Smooth muscle cell of the brain vasculature (primary cell): ENCODE measurements around the gene OR4K14.
"Not testable (repeated sequence)": the region's sequence is repeated elsewhere in the genome, so short reads cannot be mapped to it uniquely, and the experiment has no call there.

Source experiments
- DNase-seq: peaks from one replicate; pipeline ENCODE4 v3.0.0-alpha.2; 2012; ENCODE audit warnings: low read depth, low spot score

Gene OR4K14

DNA sequence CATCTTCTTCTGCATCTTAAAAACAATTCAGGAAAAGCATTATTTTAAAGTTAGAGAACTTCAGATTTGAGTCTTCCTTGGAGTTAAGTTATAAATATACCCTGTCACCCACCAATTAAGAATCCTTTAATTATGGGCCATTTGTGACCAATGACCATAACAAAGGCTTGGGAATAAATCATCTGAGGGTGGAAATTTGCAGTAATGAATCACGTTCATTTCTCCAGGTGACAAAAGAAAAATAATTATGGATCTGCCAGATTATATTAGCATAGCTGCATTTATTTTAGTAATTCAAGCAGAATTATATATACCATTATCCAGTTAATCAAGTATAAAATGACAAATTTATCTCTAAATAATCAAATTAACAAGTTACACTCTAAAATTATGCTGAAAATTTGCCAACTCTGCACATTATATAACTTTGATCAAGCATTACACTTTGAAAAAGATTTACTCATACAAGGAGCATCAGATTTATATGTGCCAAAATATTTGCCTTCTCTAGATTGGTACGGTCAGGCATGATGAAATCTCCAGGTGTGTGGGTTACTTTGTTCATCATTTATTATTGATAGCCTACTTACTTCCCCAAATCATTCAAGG is at the start of gene OR4K14:
Gene OR4K14, minus strand, starts transcription at position 51 of the 609 bp plus-strand sequence. CDS start 4,114 bp downstream, outside the sequence.
- DNase-seq = no peak

GRCh38 chr14:20059745-20060144 is 40.6 kb upstream of the OR4K14 start, which contains the start of gene OR4L1:
TSS of gene OR4L1 (plus strand) at chr14:20060045. CDS start at chr14:20060045, 0 bp downstream.
- no peak for DNase-seq

DNA sequence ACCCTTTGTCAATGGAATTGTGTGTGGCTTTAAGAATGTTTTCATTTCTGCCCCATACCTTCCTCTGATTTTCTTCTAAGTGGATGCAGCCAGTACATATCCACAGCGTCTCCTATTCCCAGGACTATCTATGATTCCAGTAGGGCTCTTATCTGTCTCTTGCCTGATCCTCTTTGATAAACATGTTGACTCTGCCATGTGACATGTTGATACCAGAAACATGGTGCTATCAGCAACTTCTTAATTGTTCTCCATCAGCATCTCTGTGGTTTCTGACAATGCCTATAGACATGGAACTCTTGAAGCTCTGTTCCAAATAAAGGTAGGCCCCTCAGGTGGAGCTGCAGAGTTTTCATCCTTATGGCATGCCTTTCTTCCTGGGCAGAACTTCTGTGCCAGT is 29.1 kb upstream of the OR4K14 start:
- DNase-seq = no peak

- DNase-seq = no peak
Observed at GRCh38 chr14:20044243-20044642, 25.1 kb upstream of the OR4K14 start.

DNA sequence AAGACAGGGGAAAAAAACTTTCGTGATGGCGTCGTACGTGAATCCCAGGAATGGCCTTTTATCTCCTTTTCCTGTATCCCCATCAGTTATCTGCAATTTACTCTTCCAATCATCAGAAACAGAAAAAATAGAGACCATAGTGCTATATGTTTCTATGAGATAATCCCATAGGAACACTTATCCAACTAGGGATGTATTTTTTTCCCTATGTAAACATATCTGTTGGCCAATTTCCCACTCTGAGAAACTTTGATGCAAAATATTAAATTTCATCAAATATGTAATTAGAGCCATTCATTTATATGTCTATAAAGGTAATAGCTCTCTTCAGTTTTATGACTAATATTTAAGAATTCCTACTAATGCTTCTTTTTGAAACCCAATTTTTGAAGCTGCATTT is 16.8 kb upstream of the OR4K14 start, which contains the start of gene OR4K13:
Gene OR4K13, minus strand, starts transcription at position 101 of the 400 bp plus-strand sequence. CDS start 1,280 bp downstream, outside the sequence.
- no peak for DNase-seq

DNA sequence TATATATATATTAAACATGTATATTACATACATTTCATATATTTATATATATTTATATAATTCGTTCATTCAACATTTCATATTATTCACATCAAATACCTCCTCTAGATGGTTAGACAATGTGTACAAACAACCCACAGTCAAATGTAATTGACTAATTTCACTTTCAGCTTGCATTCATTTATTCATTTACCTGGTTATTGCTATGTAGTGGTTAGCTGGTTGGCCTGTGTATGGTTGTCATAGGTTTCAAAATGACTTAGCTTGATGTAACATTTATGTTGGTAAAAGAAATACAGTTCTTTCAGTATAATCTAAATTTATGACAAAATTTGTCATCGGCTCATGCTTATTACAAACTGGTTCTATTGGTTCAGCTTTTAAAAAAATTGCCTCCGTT is 16.3 kb upstream of the OR4K14 start:
- DNase-seq = no peak

- DNase-seq = no peak
Observed at GRCh38 chr14:20031058-20031457, 12.0 kb upstream of the OR4K14 start.

- DNase-seq = no peak
Observed at GRCh38 chr14:20008156-20008555, 11.0 kb downstream of the OR4K14 start.

DNA sequence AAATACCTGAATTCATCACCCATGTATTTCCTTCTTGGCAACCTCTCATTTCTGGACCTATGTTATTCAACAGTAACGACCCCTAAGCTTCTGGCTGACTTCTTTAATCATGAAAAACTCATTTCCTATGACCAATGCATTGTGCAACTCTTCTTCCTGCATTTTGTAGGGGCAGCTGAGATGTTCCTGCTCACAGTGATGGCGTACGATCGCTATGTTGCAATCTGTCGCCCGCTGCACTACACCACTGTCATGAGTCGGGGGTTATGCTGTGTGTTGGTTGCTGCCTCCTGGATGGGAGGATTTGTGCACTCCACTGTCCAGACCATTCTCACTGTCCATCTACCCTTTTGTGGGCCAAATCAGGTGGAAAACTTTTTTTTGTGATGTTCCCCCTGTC is 16.8 kb downstream of the OR4K14 start:
- no peak for DNase-seq

DNA sequence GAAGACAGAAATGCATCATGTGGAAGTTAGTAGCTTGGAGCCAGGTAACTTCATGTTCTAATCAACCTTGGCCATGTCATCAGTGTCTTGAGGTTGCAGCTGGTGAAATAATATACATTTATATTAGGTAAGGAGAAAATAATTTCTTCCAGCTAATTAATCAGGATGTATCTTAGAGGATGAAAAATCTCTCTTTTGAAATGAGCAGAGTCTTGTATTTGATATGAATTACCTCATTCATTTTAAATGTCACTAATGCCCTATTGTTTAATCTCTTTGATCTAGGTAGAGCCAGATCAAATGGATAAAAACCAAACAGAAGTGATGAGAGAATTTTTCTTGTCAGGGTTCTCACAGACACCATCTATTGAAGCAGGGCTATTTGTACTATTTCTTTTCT is 17.2 kb downstream of the OR4K14 start, which contains the start of gene OR4Q2:
Gene OR4Q2, plus strand, starts transcription at position 301 of the 400 bp plus-strand sequence.
- no peak for DNase-seq

- no peak for DNase-seq
Observed at GRCh38 chr14:19993438-19993837, 25.7 kb downstream of the OR4K14 start.

GRCh38 chr14:19975291-19975690 is 43.8 kb downstream of the OR4K14 start, which contains the start of gene OR4K15:
TSS of gene OR4K15 (plus strand) at chr14:19975591. CDS start at chr14:19975591, 0 bp downstream.
- DNase-seq = no peak

- DNase-seq = no peak
Observed at GRCh38 chr14:19974844-19975243, 44.3 kb downstream of the OR4K14 start.

GRCh38 chr14:19969735-19970134 is 49.4 kb downstream of the OR4K14 start:
- not testable (repeated sequence) for DNase-seq
